Stimulated activated CD4-positive, alpha-beta T cell treated with anti-CD3 and anti-CD28 coated beads, Interleukin-1b, Interleukin-23, amount 100 ng/mL, for 24 hours (primary cell): ENCODE data around the gene CAMSAP3.
"Not testable (repeated sequence)": the region's sequence is repeated elsewhere in the genome, so short reads cannot be mapped to it uniquely, and the experiment has no call there.

Experiments
- DNase-seq, 4 experiments: peaks; one replicate each; pipeline ENCODE4 v3.0.0-alpha.2; 2020; ENCODE audit warnings: low read depth in 4 of 4, low spot score in 1 of 4

The CAMSAP3 gene

GRCh38 chr19:7577422-7577821 lies 18.2 kb upstream of the CAMSAP3 start:
- not testable (repeated sequence) for DNase-seq

GRCh38 chr19:7578127-7578526 lies 17.5 kb upstream of the CAMSAP3 start:
- no peak for DNase-seq

DNA sequence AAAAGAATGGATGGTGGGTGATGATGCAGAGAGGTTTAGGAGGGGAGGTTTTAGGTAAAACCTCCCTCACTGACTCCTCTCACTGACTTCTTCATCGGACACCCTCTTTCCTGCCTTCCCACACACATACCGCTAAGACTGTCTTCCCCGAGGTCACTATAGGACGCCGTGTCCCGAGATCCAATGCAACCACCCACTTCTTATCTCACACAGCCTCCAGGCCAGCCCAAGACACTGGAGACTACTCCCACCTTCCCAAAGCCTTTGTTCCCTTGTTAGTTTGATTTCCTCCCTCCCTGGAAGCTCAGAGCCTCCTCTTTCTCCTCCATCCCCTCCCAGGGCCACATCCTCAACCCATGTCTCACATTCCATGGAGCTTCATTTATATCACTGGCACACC lies 16.5 kb upstream of the CAMSAP3 start:
- DNase-seq, result no peak

GRCh38 chr19:7582446-7582845 lies 13.2 kb upstream of the CAMSAP3 start:
- no peak for DNase-seq

GRCh38 chr19:7589822-7590221 lies 5.8 kb upstream of the CAMSAP3 start:
- DNase-seq, result no peak

- DNase-seq, result no peak
These were observed 5.4 kb upstream of the CAMSAP3 start for GRCh38 chr19:7590256-7590655.

DNA sequence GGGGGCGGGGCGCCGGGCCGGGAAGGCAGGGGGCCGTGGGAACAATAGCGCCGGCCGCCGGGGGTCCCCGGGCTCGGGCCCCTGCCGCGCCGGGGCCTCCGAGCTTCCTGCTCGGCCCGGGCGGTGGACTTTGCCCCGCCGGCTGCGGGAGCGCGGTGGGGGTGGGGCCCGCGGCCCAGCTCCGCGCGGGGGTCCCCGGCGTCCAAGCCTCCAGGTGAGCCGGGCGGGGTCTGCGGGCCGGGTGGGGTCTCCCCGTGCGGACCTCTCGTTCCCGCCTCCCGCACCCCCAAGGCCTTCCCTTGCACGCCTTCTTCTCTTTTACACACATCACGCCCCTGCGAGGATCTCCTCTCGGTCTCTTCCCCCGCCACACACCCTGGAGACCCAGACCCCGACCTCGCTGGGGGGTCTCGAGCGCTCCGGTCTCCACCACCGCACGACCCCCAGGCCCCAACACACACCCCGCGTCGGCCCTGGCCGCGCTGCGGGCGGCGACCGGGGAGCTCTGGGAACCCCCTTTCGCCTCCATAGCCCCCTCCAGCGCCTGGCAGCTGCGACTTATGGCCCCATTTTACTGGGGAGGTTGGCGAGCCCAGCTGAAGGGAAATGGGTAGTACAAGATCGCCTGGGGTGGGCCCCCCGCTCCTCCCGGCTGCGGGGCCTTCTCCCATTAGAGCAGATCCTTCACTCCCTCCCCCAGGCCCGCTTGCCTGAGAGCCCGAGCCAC lies 711 bp downstream of the CAMSAP3 start:
- no peak for DNase-seq

- DNase-seq, result no peak
These were observed 2.0 kb downstream of the CAMSAP3 start for GRCh38 chr19:7597689-7598088.

- no peak for DNase-seq
These were observed 2.5 kb downstream of the CAMSAP3 start for GRCh38 chr19:7598180-7598579.

DNA sequence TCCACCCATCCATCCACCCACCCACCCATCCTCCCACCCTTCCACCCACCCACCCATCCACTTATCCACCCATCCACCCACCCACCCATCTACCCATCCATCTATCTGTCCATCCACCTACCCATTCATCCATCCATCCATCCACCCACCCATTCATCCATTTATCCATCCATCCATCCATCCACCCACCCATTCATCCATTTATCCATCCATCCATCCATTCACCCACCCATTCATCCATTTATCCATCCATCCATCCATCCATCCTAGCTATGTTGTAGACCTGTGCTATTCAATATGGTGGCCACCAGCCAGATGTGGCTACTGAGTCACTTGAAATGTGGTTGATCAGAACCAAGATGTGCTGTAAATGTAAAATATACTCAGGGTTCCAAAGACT lies 5.1 kb downstream of the CAMSAP3 start:
- DNase-seq, result no peak

GRCh38 chr19:7602240-7602934 lies 6.7 kb downstream of the CAMSAP3 start:
- DNase-seq, result no peak

- no peak for DNase-seq
These were observed 7.4 kb downstream of the CAMSAP3 start for GRCh38 chr19:7602935-7603497.

GRCh38 chr19:7603919-7604318 lies 8.3 kb downstream of the CAMSAP3 start:
- no peak for DNase-seq

GRCh38 chr19:7605490-7606222 lies 10.0 kb downstream of the CAMSAP3 start:
- DNase-seq, result peak in 1 of 4 experiments; percentile 28

DNA sequence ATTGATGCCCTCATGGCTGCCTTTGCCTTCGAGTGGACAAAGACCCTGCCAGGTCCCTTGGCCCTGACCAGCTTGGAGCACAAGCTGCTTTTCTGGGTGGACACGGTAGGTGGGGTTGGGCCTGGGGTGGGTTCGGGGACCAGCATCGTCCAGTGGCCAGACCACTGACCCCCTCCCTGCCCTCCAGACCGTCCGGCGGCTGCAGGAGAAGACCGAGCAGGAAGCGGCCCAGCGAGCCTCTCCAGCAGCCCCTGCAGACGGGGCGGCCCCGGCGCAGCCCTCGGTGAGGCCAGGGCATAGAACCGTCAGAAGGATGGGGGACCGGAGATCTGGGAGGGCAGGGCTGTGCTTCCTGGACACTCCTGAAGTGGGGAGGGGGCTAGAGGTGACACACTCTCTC lies 10.6 kb downstream of the CAMSAP3 start:
- no peak for DNase-seq

GRCh38 chr19:7607212-7607873 lies 11.7 kb downstream of the CAMSAP3 start:
- DNase-seq, result no peak

DNA sequence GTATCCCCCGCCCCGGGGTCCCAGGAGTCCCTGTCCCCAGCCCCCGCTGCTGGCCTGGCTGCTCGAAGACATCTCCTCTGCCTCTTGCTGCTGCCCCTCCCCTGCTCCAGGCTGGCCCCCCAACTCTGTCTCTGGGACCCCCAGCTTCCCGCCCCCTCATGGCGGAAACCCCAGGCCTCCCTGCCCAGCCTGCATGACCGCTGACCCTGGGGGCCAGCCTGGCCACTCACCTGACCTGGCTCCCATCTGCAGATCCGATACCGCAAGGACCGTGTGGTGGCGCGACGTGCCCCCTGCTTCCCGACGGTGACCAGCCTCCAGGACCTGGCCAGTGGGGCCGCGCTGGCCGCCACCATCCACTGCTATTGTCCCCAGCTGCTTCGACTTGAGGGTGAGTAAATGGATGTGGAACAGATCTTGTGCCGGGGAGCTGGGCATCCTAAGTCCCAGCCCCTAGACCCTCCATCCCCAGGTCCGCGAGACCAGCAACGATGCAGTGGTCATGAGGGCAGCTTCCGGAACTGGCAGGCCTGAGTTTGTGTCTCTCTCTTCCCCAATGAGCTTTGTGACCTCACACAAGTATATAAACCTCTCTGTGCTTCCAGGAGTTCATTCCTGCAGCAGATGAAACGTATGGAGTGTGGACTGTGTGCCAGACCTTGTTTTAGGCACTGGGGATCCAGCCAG lies 12.4 kb downstream of the CAMSAP3 start:
- no peak for DNase-seq

- DNase-seq, result no peak
These were observed 15.0 kb downstream of the CAMSAP3 start for GRCh38 chr19:7610491-7611240.

GRCh38 chr19:7611541-7612279 lies 16.0 kb downstream of the CAMSAP3 start:
- DNase-seq, result no peak
